ENCODE results near the gene CCDC18.
A peak's percentile ranks its signal among the peaks of the same experiment; 100 is the strongest.
"Not testable (repeated sequence)": the region's sequence is repeated elsewhere in the genome, so short reads cannot be mapped to it uniquely, and the experiment has no call there.

The CCDC18 gene

DNA sequence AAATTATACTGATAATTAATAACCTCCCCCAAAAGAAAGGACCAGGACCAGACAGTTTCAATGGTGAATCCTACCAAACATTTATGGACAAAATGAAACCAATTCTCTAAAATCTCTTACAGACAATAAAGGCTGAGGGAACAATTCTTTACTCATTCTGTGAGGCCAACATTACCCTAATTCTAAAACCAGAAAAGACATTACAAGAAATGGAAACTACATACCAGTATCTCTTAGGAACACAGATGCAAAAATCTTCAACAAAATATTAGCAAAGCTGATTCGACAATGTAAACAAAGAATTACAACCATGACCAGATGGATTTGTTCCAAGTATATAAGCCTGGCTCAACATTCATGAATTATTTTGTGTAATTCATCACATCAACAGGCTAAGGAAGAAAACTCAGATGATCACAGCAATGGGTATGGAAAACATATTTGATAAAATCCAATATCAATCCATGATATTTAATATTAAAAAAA, 8.9 kb upstream of the CCDC18 start:
- DNase-seq (ENCODE audit: low read depth in 2 of 2), result no peak

DNA sequence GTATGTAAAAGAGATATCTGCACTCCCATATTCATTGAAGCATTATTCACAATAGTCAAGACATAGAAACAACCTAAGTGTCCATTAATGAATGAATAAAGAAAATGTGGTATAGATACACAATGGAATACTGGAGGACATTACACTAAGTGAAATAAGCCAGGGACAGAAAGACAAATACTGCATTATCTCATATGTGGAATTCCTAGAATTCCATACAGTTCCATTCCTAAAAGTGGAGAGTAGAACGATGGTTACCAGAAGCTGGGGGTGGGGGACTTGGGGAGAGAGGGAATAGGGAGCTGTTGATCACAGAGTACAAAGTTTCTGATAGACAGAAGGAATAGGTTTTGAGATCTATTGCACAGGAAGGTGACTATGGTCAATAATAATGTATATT, 7.7 kb upstream of the CCDC18 start:
- DNase-seq (ENCODE audit: low read depth in 2 of 2), result no peak

DNA sequence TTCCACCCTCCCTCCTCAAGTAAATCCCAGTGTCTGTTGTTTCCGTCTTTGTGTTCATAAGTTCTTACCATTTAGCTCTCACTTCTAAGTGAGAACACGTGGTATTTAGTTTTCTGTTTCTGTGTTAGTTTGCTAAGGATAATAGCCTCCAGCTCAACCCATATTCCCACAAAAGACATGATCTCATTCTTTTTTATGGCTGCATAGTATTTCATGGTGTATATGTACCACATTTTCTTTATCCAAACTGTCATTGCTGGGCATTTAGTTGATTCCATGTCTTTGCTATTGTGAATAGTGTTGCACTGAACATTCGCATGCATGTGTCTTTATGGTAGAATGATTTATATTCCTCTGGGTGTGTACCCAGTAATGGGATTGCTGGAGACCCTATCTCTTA, 5.9 kb upstream of the CCDC18 start:
- DNase-seq (ENCODE audit: low read depth in 2 of 2), result not testable (repeated sequence)

DNA sequence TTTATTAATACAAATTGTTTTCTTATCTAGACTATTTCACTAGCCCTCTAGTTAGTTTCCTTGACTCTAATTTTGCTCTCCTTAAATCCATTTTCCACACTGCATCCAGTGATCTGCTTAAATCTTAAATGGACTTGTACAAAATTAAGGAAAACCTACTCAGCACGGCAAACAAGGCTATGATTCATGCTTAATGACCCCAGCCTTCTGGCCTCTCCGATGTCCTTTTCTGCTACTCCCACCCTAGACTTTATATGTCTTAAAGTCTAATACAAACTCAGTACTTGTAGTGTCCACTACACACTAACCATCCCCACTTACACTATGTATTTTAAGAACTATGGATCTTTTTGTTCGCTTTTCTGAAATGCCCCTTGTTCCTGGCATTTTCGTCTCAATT, 2.5 kb upstream of the CCDC18 start:
- DNase-seq (ENCODE audit: low read depth in 2 of 2), result no peak

DNA sequence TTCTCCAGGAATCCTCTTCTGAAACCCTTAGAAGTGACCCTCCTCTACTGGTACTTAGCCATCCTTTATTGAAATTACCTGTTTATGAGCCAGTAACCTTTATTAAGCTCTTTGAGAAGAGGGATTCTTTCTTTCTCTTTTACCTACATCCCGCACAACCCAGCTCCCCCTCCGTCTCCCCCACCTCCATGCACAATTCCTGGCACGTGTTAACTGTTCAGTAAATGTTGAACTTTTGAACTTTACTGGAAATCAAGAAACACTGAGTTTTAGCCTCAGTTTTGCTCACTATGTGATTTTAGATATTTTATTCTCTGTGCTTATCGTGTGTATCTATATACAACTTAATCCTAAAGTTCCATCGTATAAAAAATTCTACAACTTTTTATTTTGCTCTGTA, 2.1 kb upstream of the CCDC18 start:
- DNase-seq (ENCODE audit: low read depth in 2 of 2), result no peak

DNA sequence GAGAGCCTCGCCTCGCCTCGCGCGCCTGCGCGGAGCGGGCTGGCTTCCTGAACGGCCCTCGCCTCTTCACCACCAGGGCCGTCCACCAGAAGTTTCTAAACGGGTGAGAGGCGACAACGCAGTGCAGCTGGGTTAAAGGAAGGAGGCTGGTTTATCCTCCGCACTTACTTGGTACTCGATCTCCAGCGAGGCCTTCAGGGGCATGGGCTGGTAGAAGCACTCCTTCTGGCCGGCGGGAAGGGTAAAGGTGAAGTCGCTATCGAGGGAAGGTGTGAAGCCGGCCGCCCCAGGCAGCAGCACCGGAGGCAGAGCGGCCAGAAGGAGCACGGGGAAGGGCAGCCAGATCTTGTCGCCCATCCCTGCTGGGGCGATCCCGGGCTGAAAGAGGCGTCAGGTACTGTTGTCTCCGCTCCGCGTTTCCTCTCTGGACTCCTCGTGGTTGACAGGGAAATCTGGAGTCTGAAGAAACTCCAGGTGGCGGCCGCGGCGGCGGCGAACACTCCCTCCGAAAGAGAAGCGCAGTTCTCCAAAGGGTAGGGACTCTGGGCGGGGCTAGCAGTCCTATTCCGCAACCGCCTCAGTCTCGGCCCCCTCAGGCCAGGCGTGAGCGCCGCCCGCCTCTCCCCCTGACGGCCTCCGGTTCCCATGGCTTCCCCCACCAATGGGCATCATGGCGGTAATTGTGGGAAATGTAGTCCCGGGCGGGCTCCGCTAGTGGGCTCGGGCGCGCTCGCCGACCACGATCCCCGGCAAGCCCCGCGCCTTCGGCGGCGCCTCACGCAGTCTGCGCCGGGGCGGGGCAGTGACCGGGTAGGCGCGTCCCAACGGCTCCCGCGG, 420 bp upstream of the CCDC18 start, which contains the start of gene TMED5:
TSS of gene TMED5 (minus strand) at position 528 of the 837 bp plus-strand sequence. CDS start at position 357, 171 bp downstream.
- peak; percentile 88 to 90 for DNase-seq (ENCODE audit: low read depth in 2 of 2)

DNA sequence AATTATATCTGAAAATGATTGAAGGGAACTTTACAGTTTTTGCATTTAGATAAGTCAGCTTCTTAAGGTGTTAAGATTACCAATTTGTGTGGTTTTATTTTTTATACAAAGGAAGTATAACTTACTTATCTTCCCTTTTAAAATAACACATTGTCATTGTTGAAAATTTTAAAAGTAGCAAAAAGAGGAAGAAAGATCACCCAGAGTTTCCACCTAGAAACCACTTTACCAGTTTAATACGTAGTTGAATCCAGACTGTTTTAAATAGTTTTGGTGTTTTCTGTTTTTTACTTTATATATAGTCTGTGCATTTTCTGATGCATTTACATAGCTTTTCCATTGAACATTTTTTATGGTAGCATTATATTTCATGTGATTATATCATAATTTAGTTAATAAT, 6.1 kb downstream of the CCDC18 start:
- DNase-seq (ENCODE audit: low read depth in 2 of 2), result no peak

DNA sequence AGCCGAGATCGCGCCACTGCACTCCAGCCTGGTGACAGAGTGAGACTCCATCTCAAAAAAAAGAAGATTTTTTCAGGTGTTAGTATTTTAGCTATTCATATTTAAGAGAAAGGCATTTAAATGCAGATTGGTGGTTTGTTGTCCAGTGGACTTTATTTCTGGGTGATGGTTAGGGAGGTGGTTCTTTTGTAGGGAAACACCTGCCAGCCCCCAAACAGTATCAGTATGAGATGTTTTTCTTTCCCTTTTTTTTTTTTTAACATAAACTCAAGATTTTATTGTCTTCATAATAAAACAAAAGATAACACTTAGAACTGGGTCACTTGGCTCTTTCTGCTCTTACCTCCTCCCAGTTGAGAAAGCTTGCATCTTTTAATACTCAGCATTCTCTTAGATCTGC, 9.9 kb downstream of the CCDC18 start:
- no peak for DNase-seq (ENCODE audit: low read depth in 2 of 2)

DNA sequence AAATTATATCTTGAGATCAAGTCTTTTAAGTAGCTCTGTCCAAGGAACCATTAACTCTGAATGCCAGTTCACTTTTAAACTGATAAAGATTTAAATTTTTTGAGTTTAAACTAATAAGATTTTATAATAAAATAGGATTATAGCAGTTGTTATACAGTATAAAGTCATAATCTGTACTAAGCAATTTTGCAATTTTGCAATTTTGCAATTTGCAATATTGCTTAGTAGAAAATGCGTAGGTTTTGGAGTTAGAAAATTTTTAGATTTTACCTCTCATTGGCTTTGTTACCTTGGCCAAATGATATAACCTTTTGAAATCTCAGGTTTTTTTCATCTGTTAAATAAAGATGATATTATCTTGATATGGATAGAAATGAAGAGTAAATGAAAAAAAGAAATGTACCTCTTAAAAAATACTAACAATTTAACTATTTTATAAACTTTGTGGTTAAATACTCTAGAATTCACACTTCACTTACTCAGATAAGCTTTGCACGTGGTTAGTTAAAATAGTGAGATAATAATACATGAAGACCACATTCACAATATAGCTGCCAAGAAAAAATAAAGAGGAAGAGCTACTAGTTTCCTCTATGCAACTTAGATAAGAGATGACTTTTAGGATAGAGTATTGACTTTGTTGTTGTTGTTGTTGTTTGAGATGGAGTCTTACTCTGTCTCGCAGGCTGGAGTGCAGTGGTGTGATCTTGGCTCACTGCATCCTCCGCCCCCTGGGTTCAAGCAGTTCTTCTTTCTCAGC, 13.9 kb downstream of the CCDC18 start:
- DNase-seq (ENCODE audit: low read depth in 2 of 2), result no peak

DNA sequence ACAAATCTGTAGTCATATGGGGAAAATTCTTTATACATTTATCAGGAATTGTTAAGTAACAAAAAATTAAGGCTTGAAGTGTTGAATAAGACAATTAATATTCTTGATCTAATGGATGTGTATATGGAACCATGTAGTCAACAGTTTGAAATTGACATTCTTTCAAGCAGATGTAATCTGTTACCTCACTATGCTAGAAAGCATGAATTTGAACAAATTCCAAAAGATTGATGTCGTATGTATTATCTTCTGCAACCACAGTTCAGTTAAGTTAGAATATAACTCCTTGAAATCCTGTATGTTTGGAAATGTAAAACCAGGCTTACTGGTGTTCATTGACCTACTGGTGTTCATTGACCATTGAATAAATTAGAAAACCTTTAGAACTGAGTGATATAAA, 16.1 kb downstream of the CCDC18 start:
- DNase-seq (ENCODE audit: low read depth in 2 of 2), result no peak

DNA sequence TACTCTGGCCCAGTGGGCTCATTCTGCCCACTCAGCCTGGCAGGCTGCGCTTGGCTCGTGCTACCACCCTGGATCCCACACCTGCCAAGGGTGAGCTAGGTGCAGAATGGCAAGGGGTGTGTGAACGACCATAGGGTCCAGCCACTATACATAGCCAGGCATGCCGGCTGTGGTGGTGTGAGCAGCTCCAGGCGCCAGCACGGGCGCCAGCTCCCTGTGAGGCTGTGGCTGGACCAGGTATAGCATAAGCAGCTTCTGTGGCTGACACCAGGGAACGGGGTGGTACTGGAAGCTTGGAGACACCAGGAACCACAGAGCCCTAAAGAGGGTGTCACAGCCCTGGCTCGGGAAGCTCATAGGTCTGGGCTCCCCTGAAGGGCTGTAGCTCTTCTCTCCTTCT, 18.6 kb downstream of the CCDC18 start:
- DNase-seq (ENCODE audit: low read depth in 2 of 2), result no peak

DNA sequence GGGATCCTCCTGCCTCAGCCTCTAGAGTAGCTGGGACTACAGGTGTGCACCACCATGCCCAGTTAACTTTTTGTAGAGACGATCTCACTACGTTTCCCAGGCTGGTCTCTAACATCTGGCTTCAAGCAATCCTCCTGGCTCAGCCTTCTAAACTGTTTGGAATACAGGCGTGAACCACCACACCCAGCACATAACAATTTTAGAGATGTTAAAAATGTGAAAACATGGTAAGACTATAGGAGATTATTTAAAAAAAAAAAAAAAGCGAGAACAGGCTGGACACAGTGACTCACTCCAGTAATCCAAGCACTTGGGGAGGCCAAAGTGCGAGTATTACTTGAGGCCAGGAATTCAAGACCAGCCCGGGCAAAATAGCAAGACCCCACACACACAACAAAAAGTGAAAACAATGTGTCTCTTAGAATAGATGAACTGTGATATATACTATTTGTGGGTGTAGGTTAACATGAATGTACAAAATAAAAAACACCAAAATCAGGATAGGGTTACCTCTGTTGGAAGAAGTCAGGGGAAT, 19.6 kb downstream of the CCDC18 start:
- no peak for DNase-seq (ENCODE audit: low read depth in 2 of 2)

DNA sequence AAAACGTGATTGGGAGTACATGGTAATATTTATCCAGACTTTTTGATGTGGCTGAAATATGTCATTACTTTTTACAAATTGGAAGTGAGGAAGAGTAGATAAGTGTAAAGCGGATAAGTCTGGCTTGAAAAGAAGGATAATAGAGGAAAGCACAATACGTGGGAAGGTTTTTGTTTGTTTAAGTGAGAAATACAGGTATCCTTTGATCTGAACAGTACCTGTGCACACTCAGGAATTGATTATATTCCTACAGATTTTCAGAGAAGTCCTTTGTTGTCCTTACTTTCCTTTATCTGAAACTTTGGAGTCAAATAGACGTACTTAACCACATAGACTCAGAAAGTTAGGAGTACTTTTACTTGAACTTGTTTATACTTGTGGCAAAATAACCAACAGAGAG, 20.2 kb downstream of the CCDC18 start:
- DNase-seq (ENCODE audit: low read depth in 2 of 2), result no peak

DNA sequence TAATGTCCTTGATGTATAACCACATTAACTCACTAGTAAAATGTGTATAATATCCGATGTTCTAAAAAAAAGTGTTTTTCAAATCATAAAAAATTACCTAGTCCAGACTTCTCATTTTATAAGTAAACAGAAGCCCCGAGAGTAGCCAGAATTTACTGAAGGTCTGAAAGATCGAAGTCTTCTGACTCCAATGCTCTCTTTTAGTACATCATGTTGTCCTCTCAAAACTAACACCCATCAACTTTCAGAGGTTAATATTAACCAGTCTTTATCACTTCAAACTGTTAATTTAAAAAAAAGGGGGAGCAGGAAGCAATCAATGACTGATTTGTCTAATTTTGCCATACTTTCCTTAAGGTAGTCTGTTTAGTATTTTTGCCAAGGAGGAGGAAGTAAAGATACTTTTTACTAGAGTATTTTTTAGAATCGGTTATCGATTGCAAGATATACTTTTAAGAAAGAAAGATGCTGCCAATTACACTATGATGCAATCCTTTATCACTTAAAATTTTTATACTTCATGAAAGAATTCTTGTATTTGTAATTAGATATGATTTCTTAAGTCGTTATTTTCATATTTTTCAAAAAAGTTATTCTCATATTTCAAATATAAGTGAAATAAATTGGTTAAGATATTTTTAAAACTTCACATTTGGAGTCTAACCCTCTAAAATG, 25.5 kb downstream of the CCDC18 start:
- no peak for DNase-seq (ENCODE audit: low read depth in 2 of 2)

DNA sequence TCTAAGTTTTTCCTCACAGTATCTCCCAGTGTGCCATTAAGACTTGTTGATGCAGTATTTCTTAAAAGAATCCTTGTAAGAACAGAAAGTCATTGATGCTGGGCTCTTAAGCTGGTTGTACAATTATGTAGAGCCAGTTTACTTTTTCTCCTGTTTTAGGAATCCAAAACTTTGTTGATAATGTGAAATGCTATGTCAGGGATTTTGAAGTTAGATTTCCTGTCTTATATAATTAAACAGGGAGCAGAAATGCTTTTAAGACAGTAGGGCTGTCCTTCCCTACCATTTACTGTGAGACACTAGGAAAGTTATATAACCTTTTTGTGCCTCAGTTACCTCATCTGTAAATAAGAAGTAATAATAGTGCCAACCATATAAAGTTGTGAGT, 26.0 kb downstream of the CCDC18 start:
- DNase-seq (ENCODE audit: low read depth in 2 of 2), result no peak

DNA sequence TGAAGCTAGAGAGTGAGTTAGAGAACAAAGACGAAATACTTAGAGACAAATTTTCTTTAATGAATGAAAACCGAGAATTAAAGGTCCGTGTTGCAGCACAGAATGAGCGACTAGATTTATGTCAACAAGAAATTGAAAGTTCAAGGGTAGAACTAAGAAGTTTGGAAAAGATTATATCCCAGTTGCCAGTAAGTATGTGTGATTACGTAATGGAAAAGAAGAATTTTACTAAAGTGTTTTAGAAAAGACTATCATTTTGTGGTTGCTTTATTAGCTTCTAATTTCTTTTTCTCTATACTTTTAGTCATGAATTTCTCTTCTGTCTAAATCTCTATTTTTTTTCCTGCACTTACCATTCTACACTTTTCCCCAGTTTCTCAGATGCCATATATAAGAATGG, 26.7 kb downstream of the CCDC18 start:
- no peak for DNase-seq (ENCODE audit: low read depth in 2 of 2)

DNA sequence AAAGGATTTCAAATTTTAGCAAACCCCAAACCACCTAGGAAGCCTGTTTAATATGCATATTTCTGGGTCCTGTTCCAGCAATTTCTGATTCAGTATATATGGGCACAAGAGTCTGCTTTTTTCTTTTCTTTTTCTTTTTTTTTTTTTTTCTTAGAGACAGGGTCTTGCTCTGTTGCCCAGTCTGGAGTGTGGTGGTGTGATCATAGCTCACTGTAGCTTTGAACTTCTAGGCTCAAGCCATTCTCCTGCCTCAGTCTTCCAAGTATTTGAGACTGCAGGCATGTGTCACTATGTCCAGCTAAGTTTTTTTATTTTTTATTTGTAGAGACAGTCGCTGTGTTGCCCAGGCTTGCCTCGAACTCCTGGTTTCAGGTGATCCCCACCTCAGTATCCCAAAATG, 34.8 kb downstream of the CCDC18 start:
- DNase-seq (ENCODE audit: low read depth in 2 of 2), result no peak

DNA sequence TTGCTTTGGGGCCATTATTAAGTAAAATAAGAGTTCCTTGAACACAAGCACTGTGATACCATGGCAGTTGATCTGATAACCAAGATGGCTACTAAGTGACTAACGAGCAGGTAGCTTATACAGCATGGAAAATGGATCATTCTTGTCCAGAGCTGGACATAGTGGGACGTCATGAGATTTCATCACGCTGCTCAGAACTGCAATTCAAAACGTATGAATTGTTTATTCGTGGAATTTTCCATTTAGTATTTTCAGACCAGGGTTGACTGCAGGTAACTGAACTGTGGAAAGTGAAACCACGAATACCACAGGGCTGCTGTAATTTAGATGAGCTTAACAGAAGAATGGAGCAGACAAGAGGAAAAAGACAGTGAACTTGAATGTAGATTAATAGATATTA, 38.9 kb downstream of the CCDC18 start:
- no peak for DNase-seq (ENCODE audit: low read depth in 2 of 2)

DNA sequence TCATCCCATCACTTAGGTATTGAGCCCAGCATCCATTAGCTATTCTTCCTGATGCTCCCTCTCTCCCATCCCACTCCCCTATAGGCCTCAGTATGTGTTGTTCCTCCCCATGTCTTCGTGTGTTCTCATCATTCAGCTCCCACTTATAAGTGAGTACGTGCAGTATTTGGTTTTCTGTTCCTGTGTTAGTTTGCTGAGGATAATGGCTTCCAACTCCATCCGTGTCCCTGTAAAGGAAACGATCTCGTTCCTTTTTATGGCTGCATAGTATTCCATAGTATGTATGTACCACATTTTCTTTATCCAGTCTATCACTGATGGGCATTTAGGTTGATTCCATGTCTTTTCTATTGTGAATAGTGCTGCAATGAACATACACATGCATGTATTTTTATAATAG, 40.2 kb downstream of the CCDC18 start:
- DNase-seq (ENCODE audit: low read depth in 2 of 2), result not testable (repeated sequence)

DNA sequence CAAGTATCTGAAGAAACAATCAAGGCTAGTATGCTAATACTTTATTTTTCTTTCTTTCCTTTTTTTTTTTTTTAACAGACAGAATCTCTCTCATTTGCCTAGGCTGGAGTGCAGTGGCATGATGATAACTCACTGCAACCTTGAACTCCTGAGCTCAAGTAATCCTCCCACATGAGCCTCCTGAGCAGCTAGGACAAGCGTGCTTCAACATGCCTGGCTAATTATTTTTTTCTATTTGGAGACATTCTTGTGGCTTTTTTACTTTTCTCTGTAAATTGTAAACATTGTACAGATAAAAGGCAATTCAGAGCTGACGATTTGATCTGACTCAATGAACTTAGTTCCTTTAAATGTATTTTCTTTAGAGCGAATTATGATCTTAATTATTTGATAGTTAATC, 41.4 kb downstream of the CCDC18 start:
- DNase-seq (ENCODE audit: low read depth in 2 of 2), result no peak

DNA sequence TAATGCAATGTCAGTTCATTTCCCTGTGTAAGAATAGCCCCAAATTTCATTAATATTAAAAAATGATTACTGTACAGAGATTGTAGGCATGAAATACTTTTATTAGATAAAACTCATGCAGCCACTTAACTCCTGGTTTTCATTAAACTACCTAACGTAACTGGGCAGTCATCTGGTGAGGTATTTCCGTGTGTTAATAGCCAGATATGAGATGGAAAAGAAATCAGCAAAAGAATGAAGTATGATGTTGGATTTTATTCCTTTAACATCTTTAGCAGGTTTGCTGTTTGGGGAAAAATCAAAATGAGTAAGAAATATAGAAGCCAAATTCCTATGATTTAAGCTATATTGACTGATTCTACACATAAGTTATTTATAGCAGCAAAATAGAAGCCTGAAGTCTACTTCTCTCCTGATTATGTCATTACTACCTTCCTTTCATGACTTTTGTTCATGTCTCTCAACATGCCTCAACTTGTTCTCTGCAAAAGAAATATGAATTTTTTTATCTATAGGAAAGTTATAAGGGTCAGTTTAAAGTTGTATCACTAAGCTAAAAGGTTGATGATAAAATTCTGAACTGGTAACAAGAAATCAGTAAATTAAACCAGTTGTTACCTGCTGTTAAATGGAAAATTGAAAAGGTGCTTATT, 42.6 kb downstream of the CCDC18 start:
- no peak for DNase-seq (ENCODE audit: low read depth in 2 of 2)

DNA sequence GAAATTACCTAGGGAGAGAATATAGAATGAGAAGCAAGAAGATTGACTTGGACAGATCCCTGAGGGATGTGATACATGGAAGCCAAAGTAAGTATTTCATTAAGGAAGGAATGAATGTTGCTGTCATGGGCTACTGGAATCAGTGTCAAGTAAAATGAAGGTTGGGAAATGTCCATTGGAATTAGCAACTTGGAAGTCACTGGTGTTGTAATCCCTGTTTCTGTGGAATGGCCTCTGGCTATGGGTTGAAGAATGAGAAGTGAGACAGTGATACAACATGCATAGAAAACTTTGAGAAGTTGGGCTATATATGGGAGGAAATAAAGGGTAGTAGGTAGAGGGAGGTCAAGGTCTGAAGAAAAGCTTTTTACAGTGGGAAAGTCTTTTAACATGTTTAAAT, 54.7 kb downstream of the CCDC18 start:
- DNase-seq (ENCODE audit: low read depth in 2 of 2), result no peak
